ENCODE measurements around the gene ZKSCAN5.

DNA sequence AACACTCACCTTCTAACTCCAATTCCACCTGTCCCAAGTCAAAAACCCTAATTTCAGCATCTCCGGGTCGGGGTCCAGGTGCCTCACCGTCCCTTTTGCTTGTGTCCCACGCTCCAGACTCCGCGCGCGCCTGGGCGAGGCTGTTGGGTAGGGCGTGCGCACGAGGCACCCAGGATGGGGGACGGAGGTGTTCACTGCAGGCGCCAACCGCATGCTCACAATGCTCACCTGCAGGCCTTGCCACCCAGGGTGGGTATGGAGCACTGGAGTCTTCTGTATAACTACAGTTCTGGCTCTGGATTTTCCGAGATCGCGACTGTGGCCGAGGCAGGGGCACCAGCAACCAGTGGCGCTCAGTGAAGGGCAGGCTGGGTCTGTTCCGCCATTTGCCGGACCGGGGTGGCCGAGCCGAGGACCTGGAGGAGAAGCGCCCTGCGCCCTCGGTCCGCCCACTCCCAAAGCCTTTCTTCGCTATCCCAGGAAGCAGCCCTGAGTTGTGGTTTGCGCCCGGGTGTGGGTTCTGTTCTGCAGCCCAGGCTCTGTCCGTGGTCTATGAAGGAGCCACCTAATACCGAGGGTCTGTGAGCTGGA, 38.7 kb downstream of the ZKSCAN5 start:
- TF ChIP-seq POLR2A (IDR thresholded peaks at IDR 0.05) = no peak
- TF ChIP-seq, protein P1, sequence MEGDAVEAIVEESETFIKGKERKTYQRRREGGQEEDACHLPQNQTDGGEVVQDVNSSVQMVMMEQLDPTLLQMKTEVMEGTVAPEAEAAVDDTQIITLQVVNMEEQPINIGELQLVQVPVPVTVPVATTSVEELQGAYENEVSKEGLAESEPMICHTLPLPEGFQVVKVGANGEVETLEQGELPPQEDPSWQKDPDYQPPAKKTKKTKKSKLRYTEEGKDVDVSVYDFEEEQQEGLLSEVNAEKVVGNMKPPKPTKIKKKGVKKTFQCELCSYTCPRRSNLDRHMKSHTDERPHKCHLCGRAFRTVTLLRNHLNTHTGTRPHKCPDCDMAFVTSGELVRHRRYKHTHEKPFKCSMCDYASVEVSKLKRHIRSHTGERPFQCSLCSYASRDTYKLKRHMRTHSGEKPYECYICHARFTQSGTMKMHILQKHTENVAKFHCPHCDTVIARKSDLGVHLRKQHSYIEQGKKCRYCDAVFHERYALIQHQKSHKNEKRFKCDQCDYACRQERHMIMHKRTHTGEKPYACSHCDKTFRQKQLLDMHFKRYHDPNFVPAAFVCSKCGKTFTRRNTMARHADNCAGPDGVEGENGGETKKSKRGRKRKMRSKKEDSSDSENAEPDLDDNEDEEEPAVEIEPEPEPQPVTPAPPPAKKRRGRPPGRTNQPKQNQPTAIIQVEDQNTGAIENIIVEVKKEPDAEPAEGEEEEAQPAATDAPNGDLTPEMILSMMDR (IDR thresholded peaks at IDR 0.05) = no peak
